WTC11 (cell line): Measurements from ENCODE around the gene FNIP1. TPM values are rescaled to one million over a fixed set of nuclear protein-coding genes. Genes with fewer than 3 reads are reported as not detected.

Experiments used
- ATAC-seq: fragments of 200-7000 bp; cut with Tn5 transposase; 2 replicates; pipeline ENCODE4 v1.10.0; 2021; ENCODE audit warnings: mild to moderate bottlenecking, moderate library complexity
- CTCF ChIA-PET: fragments of 300-600 bp; sonication (Branson Sonifier 250); formaldehyde crosslinking; loops from one replicate; lab custom pipeline; 2021; ENCODE audit warnings: antibody characterized with exemption; lab: Charles Lee
- POLR2A ChIA-PET: fragments of 350-600 bp; sonication (Branson Sonifier 250); formaldehyde crosslinking; loops from one replicate; lab custom pipeline; 2021; ENCODE audit warnings: antibody characterized with exemption; lab: Charles Lee
- DNase-seq: peaks from one replicate; pipeline ENCODE4 v3.0.0; 2021; ENCODE audit warnings: low spot score
- H3K27ac Mint-ChIP-seq: 2 replicates; pipeline ENCODE4 v1.8.0; 2021; ENCODE audit warnings: mixed read lengths
- H3K27me3 Mint-ChIP-seq: 2 replicates; pipeline ENCODE4 v1.8.0; 2021; ENCODE audit warnings: low read depth, mild to moderate bottlenecking, moderate library complexity, mixed read lengths
- H3K36me3 Mint-ChIP-seq: 2 replicates; pipeline ENCODE4 v1.8.0; 2021; ENCODE audit warnings: mixed read lengths
- H3K4me1 Mint-ChIP-seq: 2 replicates; pipeline ENCODE4 v1.8.0; 2022; ENCODE audit warnings: mixed read lengths
- H3K4me3 Mint-ChIP-seq: 2 replicates; pipeline ENCODE4 v1.8.0; 2021; ENCODE audit warnings: mild to moderate bottlenecking, moderate library complexity, mixed read lengths
- H3K9me3 Mint-ChIP-seq: 2 replicates; pipeline ENCODE4 v1.8.0; 2021; ENCODE audit warnings: mixed read lengths
- ATF1 ChIP-seq: sonication (generic); formaldehyde crosslinking; IDR thresholded peaks from 2 replicates; pipeline ENCODE4 v1.8.1; 2023; ENCODE audit warnings: mild to moderate bottlenecking, moderate library complexity, missing genetic modification reagents
- ATF2 ChIP-seq: sonication (generic); formaldehyde crosslinking; IDR thresholded peaks from 2 replicates; pipeline ENCODE4 v1.8.1; 2022; ENCODE audit warnings: low read depth, missing genetic modification reagents, borderline replicate concordance
- CREM ChIP-seq: sonication (generic); formaldehyde crosslinking; IDR thresholded peaks from 2 replicates; pipeline ENCODE4 v1.8.1; 2022; ENCODE audit warnings: mild to moderate bottlenecking, missing genetic modification reagents, moderate library complexity
- ESRRA ChIP-seq: sonication (generic); formaldehyde crosslinking; IDR thresholded peaks from 2 replicates; pipeline ENCODE4 v1.8.1; 2022; ENCODE audit warnings: mild to moderate bottlenecking, missing genetic modification reagents, borderline replicate concordance
- GABPB1 ChIP-seq: sonication (generic); formaldehyde crosslinking; IDR thresholded peaks from 2 replicates; pipeline ENCODE4 v1.8.1; 2023; ENCODE audit warnings: mild to moderate bottlenecking, missing genetic modification reagents
- MAX ChIP-seq: sonication (generic); formaldehyde crosslinking; IDR thresholded peaks from 2 replicates; pipeline ENCODE4 v1.8.0; 2022; ENCODE audit warnings: mild to moderate bottlenecking, missing genetic modification reagents
- PRDM15 ChIP-seq: sonication (generic); formaldehyde crosslinking; IDR thresholded peaks from 2 replicates; pipeline ENCODE4 v1.8.0; 2022; ENCODE audit warnings: missing genetic modification reagents
- RORB ChIP-seq: fragments of 250-450 bp; sonication (Bioruptor Pico); IDR thresholded peaks from 2 replicates; pipeline ENCODE4 v1.9.0; 2021; ENCODE audit warnings: mild to moderate bottlenecking
- SMAD3 ChIP-seq: sonication (generic); formaldehyde crosslinking; IDR thresholded peaks from 2 replicates; pipeline ENCODE4 v1.8.0; 2022; ENCODE audit warnings: missing genetic modification reagents, mild to moderate bottlenecking, borderline replicate concordance
- SP1 ChIP-seq: sonication (generic); formaldehyde crosslinking; conservative IDR thresholded peaks from 2 replicates; pipeline ENCODE4 v1.8.1; 2022; ENCODE audit warnings: missing genetic modification reagents
- TEAD1 ChIP-seq: sonication (generic); formaldehyde crosslinking; IDR thresholded peaks from 2 replicates; pipeline ENCODE4 v1.8.0; 2022; ENCODE audit warnings: mild to moderate bottlenecking, missing genetic modification reagents
- ZNF512 ChIP-seq: sonication (generic); formaldehyde crosslinking; IDR thresholded peaks from 2 replicates; pipeline ENCODE4 v1.8.1; 2022; ENCODE audit warnings: missing genetic modification reagents, borderline replicate concordance
- ZNF671 ChIP-seq: fragments of 250-450 bp; sonication (Bioruptor Pico); IDR thresholded peaks from 2 replicates; pipeline ENCODE4 v1.8.0; 2021; ENCODE audit warnings: mild to moderate bottlenecking
- ZSCAN18 ChIP-seq: fragments of 250-450 bp; sonication (Bioruptor Pico); IDR thresholded peaks from 2 replicates; pipeline ENCODE4 v2.1.2; 2022; ENCODE audit warnings: mild to moderate bottlenecking, moderate library complexity
- total RNA-seq: library from RNA; stranded (reverse); gene quantifications from 3 replicates; pipeline ENCODE4 v1.2.3, GENCODE V29; 2021

FNIP1 gene
- total RNA-seq, 1 experiment from 2014 or later: 17.2 TPM

GRCh38 chr5:131824631-131825030 lies 27.8 kb upstream of the FNIP1 start:
- Mint-ChIP-seq H3K36me3 (no peaks in the 10 kb centered on the region), H3K4me3 (no peak overlapping the region), H3K9me3 (peaks cover 12% of the 10 kb centered on the region), H3K4me1 (no peaks in the 10 kb centered on the region), H3K27ac (no peak overlapping the region), H3K27me3 (no peaks in the 10 kb centered on the region; the same call in 1 of the 2 replicates)
- ATAC-seq (no peak), DNase-seq (no peak)
- no peak for TF ChIP-seq ZNF671
- POLR2A ChIA-PET: no interaction called here
- CTCF ChIA-PET: no interaction called here

GRCh38 chr5:131821221-131821620 lies 24.4 kb upstream of the FNIP1 start:
- H3K9me3 Mint-ChIP-seq: 0 out of 2 replicates have a peak, but pooled peaks cover 2% of the 10 kb centered on the region
- ATAC-seq: no peak
- POLR2A ChIA-PET: interaction anchor here (0.6 kb wide), 1 partner anchor 1092 kb away, joined by 3 read pairs; no protein-coding TSS in a partner anchor
- no peak for DNase-seq
- H3K27ac Mint-ChIP-seq: no peak overlapping the region
- CTCF ChIA-PET: no interaction called here
- H3K4me1 Mint-ChIP-seq: no peaks in the 10 kb centered on the region
- no peaks in the 10 kb centered on the region for H3K27me3 Mint-ChIP-seq
- H3K4me3 Mint-ChIP-seq: no peak overlapping the region
- H3K36me3 Mint-ChIP-seq: no peaks in the 10 kb centered on the region
- TF ChIP-seq ATF2 (no peak), PRDM15 (no peak), ZNF512 (CRISPR knock-in tag) (no peak), SP1 (CRISPR knock-in tag) (no peak), ATF1 (CRISPR knock-in tag) (no peak), GABPB1 (no peak), ZSCAN18 (no peak), SMAD3 (CRISPR knock-in tag) (no peak), CREM (CRISPR knock-in tag) (no peak), MAX (CRISPR knock-in tag) (no peak), ESRRA (CRISPR knock-in tag) (no peak), RORB (CRISPR knock-in tag) (no peak), TEAD1 (CRISPR knock-in tag) (no peak)
